Articular chondrocyte of knee joint (primary cell): ENCODE data around the gene LAMP5. TPM values are rescaled to one million over a fixed set of nuclear protein-coding genes. Genes with fewer than 3 reads are reported as not detected.

Source experiments
- total RNA-seq: library from RNA; depleted of rRNA; stranded (reverse); fragments of >200 nt; gene quantifications from 2 replicates; pipeline ENCODE4 v1.2.3, GENCODE V29; 2012

LAMP5 gene
- 0.26 and 0.43 TPM in 2 replicates for total RNA-seq

GRCh38 chr20:9514461-9515213 is at the start of gene LAMP5:
Gene LAMP5 (plus strand): TSS chr20:9514590. CDS start chr20:9514853, 263 bp downstream.

